Measurements from ENCODE around the gene AHCYL2.

AHCYL2 gene

DNA sequence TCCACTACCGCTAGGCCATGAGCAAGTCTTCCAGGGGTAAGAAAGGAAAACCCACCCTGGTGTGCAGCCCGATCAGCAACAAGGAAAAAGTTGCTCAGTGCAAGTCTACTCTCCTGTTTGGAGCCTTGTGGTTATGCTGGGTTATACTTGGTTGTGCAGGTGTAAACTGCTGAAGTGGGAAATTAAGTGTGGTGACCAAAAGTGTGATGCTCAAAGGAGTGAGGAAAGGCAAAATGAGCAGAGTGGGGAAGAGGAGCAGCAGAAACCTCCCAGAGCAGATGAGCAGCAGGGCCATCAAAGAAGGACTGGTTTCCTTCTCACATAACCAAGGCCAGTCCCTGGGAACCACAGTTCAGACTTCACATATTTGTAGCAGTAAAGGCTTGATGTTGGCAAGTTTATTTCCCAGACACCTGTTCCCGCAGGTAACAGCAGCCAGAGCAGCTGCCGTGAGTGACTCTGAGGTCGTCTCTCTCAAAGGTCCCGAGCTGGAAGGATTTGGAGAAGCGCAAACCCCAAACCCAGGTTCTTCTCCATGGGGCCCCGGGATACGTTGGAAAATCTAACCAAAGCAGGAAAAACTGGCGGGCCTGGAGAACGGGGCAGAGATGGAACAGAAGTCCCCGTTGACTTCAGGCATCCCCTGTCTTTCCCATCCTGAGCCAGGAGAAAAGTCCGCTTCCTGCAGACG lies 37.0 kb upstream of the AHCYL2 start:
- DNase-seq (ENCODE audit: low read depth in 1 of 2, low spot score in 1 of 2): no peak
- TF ChIP-seq SPI1 (IDR thresholded peaks at IDR 0.05; ENCODE audit: borderline replicate concordance, low read depth) (no peak), POLR2AphosphoS5 (IDR thresholded peaks at IDR 0.05; ENCODE audit: low read depth) (no peak), GABPA (IDR thresholded peaks at IDR 0.05; ENCODE audit: low read depth) (no peak)
- TF ChIP-seq, protein P1, sequence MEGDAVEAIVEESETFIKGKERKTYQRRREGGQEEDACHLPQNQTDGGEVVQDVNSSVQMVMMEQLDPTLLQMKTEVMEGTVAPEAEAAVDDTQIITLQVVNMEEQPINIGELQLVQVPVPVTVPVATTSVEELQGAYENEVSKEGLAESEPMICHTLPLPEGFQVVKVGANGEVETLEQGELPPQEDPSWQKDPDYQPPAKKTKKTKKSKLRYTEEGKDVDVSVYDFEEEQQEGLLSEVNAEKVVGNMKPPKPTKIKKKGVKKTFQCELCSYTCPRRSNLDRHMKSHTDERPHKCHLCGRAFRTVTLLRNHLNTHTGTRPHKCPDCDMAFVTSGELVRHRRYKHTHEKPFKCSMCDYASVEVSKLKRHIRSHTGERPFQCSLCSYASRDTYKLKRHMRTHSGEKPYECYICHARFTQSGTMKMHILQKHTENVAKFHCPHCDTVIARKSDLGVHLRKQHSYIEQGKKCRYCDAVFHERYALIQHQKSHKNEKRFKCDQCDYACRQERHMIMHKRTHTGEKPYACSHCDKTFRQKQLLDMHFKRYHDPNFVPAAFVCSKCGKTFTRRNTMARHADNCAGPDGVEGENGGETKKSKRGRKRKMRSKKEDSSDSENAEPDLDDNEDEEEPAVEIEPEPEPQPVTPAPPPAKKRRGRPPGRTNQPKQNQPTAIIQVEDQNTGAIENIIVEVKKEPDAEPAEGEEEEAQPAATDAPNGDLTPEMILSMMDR (IDR thresholded peaks at IDR 0.05; ENCODE audit: insufficient read depth, low read length): no peak
- TF ChIP-seq, protein P2, sequence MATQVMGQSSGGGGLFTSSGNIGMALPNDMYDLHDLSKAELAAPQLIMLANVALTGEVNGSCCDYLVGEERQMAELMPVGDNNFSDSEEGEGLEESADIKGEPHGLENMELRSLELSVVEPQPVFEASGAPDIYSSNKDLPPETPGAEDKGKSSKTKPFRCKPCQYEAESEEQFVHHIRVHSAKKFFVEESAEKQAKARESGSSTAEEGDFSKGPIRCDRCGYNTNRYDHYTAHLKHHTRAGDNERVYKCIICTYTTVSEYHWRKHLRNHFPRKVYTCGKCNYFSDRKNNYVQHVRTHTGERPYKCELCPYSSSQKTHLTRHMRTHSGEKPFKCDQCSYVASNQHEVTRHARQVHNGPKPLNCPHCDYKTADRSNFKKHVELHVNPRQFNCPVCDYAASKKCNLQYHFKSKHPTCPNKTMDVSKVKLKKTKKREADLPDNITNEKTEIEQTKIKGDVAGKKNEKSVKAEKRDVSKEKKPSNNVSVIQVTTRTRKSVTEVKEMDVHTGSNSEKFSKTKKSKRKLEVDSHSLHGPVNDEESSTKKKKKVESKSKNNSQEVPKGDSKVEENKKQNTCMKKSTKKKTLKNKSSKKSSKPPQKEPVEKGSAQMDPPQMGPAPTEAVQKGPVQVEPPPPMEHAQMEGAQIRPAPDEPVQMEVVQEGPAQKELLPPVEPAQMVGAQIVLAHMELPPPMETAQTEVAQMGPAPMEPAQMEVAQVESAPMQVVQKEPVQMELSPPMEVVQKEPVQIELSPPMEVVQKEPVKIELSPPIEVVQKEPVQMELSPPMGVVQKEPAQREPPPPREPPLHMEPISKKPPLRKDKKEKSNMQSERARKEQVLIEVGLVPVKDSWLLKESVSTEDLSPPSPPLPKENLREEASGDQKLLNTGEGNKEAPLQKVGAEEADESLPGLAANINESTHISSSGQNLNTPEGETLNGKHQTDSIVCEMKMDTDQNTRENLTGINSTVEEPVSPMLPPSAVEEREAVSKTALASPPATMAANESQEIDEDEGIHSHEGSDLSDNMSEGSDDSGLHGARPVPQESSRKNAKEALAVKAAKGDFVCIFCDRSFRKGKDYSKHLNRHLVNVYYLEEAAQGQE (IDR thresholded peaks at IDR 0.05; ENCODE audit: insufficient replicate concordance, low read depth): no peak
- Histone ChIP-seq H3K27ac (replicated peaks) (no peak overlapping the region), H3K27me3 (ENCODE audit: insufficient read depth, poor library complexity, severe bottlenecking) (peaks cover 39% of the 10 kb centered on the region), H3K4me3 (replicated peaks; ENCODE audit: insufficient read depth, low read length) (no peak overlapping the region)

DNA sequence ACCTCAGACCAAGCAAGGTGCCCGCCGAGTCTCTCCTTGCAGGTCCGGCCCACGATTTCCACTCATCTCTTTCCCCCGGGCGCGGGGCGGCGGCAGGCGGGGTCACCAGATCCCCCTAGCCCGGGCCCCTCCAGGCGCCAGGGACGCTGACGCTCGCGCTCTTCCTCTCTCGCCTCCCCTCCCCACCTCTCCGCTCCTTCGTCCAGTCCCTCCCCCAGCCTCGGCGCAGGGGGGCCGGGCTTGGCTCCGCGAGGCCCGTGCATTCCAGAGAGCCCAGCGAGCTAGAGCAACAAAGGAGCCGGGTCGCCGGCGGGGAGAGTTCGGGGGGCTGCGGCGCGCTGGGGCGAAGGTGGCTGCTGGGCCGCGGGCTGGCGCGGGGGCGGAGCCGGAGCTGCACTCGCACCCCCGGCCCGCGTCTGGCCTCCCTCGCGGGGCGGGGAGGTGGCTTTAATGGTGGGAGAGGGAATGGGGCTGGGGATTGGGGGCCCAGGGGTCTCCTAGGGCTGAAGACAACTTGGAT lies 36.4 kb upstream of the AHCYL2 start, which contains the start of gene SMO:
SMO (plus strand) TSS at position 262 of the 520 bp plus-strand sequence. CDS start 519 bp downstream, outside the sequence.
- TF ChIP-seq POLR2AphosphoS5 (IDR thresholded peaks at IDR 0.05; ENCODE audit: low read depth) (no peak), SPI1 (IDR thresholded peaks at IDR 0.05; ENCODE audit: borderline replicate concordance, low read depth) (no peak), GABPA (IDR thresholded peaks at IDR 0.05; ENCODE audit: low read depth) (no peak)
- TF ChIP-seq, protein P1 (IDR thresholded peaks at IDR 0.05; ENCODE audit: insufficient read depth, low read length): no peak
- TF ChIP-seq, protein P2 (IDR thresholded peaks at IDR 0.05; ENCODE audit: insufficient replicate concordance, low read depth): no peak
- H3K27me3 ChIP-seq (ENCODE audit: insufficient read depth, poor library complexity, severe bottlenecking): peaks cover 39% of the 10 kb centered on the region
- DNase-seq (ENCODE audit: low read depth in 1 of 2, low spot score in 1 of 2): no peak
- peak within 1 kb of the TSS; percentile 37 for H3K4me3 ChIP-seq (replicated peaks; ENCODE audit: insufficient read depth, low read length)
- H3K27ac ChIP-seq (replicated peaks): no peak within 1 kb of the TSS

DNA sequence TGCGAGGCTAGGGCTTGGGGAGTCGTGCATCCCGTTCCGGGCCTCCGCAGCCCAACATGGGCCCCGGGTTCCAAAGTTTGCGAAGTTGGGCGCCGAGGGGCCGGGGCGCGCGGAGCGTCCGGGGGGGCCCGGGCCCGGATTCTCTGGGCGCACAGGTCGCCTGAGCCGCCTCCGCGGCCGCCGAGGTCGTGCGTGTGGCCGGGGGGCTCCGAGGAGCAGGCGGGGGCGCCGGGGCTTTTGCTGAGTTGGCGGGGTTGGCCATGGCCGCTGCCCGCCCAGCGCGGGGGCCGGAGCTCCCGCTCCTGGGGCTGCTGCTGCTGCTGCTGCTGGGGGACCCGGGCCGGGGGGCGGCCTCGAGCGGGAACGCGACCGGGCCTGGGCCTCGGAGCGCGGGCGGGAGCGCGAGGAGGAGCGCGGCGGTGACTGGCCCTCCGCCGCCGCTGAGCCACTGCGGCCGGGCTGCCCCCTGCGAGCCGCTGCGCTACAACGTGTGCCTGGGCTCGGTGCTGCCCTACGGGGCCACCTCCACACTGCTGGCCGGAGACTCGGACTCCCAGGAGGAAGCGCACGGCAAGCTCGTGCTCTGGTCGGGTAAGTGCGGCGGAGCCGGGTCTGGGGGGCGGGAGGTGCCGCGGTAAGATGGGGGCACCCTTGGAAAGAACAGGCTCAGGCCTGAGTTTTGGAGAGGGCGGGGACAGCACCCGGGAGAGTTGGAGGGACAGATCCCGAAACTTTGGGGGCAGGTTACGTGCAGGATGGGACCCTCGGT lies 35.8 kb upstream of the AHCYL2 start:
- TF ChIP-seq, protein P2 (IDR thresholded peaks at IDR 0.05; ENCODE audit: insufficient replicate concordance, low read depth): no peak
- no peak for TF ChIP-seq GABPA (IDR thresholded peaks at IDR 0.05; ENCODE audit: low read depth)
- TF ChIP-seq SPI1 (IDR thresholded peaks at IDR 0.05; ENCODE audit: borderline replicate concordance, low read depth): no peak
- TF ChIP-seq, protein P1 (IDR thresholded peaks at IDR 0.05; ENCODE audit: insufficient read depth, low read length): no peak
- TF ChIP-seq POLR2AphosphoS5 (IDR thresholded peaks at IDR 0.05; ENCODE audit: low read depth): no peak
- peak overlapping the region; percentile 37 for H3K4me3 ChIP-seq (replicated peaks; ENCODE audit: insufficient read depth, low read length)
- H3K27ac ChIP-seq (replicated peaks): no peak overlapping the region
- no peak for DNase-seq (ENCODE audit: low read depth in 1 of 2, low spot score in 1 of 2)
- peaks cover 39% of the 10 kb centered on the region for H3K27me3 ChIP-seq (ENCODE audit: insufficient read depth, poor library complexity, severe bottlenecking)
